SJSA1 (cell line): Measurements from ENCODE around the gene MTMR3. TPM values are rescaled to one million over a fixed set of nuclear protein-coding genes. Genes with fewer than 3 reads are reported as not detected.
"Not testable (repeated sequence)": the region's sequence is repeated elsewhere in the genome, so short reads cannot be mapped to it uniquely, and the experiment has no call there.

Experiments
- DNase-seq, 2 experiments: peaks; one replicate each; pipeline ENCODE4 v3.0.0-alpha.2; 2015 to 2020; ENCODE audit warnings: low spot score in 2 of 2, low read depth in 1 of 2
- H3K27ac ChIP-seq: fragments of 250-450 bp; sonication (Bioruptor Pico); 2 replicates; pipeline ENCODE4 v1.5.1; 2020; ENCODE audit warnings: mild to moderate bottlenecking, moderate library complexity
- H3K27me3 ChIP-seq: fragments of 250-450 bp; sonication (Bioruptor Pico); replicated peaks from 2 replicates; pipeline ENCODE4 v1.5.1; 2020; ENCODE audit warnings: mild to moderate bottlenecking, moderate library complexity
- H3K36me3 ChIP-seq: fragments of 250-450 bp; sonication (Bioruptor Pico); 2 replicates; pipeline ENCODE4 v1.5.1; 2020; ENCODE audit warnings: mild to moderate bottlenecking
- H3K4me1 ChIP-seq: fragments of 250-450 bp; sonication (Bioruptor Pico); replicated peaks from 2 replicates; pipeline ENCODE4 v1.6.1; 2021; ENCODE audit warnings: mild to moderate bottlenecking
- H3K4me3 ChIP-seq: fragments of 250-450 bp; sonication (Bioruptor Pico); 2 replicates; pipeline ENCODE4 v1.5.1; 2020; ENCODE audit warnings: mild to moderate bottlenecking
- H3K9me3 ChIP-seq: fragments of 250-450 bp; sonication (Bioruptor Pico); replicated peaks from 2 replicates; pipeline ENCODE4 v1.5.1; 2020; ENCODE audit warnings: mild to moderate bottlenecking
- total RNA-seq: library from RNA; depleted of rRNA; stranded (reverse); fragments of >200 nt; shearing (Covaris generic); gene quantifications from 2 replicates; pipeline ENCODE4 v1.2.3, GENCODE V29; 2014

The MTMR3 gene
- total RNA-seq, 1 experiment from 2014 or later: 26.4 TPM

DNA sequence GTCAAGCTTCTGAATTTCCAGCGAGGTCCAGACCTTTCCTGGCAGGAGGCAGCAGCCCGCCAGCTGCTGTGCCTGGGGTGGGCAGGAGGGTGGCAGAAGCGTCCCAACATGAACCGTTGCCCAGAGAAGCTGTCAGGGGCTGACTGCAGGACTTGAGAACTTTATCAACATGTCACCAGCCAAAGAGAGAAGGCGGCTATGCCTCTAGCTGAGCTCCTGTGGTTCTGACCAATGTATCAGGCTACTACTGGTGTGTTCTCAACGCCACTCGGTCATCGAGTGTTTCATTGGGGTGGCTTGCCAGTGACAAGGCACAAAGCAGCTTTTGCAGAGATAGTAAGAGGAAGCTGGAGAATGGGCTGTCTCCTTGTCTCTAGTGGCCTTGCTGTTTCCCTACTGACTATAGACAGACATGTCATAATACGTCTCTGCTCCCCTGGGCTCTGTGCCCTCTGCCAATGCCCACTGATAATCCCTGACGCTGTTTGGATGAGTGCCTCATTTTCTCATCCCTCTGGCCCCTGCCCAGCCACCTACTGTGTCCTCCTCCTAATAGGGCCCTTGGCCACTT lies 27.3 kb upstream of the MTMR3 start:
- DNase-seq: no peak
- no peaks in the 10 kb centered on the region for H3K9me3 ChIP-seq
- no peak overlapping the region for H3K27ac ChIP-seq
- H3K4me1 ChIP-seq: peaks cover 13% of the 10 kb centered on the region
- no peaks in the 10 kb centered on the region for H3K27me3 ChIP-seq
- H3K36me3 ChIP-seq: no peaks in the 10 kb centered on the region
- no peak overlapping the region for H3K4me3 ChIP-seq

DNA sequence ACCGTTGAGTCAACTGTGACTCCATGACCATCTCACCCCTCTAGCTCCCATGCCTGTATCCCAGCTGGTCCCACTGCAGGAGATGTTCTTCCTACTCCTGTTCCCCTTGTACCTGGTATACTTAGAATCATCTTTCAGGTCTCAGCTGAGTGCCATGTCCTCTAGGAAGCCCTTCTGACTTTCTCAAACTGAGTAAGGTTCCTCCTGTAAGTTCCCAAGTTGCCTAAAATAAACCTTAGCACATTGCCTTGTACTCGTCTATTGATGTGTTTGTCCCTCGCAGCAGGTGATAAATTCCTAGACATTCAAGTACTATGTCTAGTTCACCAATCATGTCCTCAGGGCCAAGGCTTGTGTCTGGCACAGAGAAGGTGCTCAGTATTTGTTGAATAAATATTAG lies 26.5 kb upstream of the MTMR3 start:
- no peaks in the 10 kb centered on the region for H3K27me3 ChIP-seq
- no peak overlapping the region for H3K27ac ChIP-seq
- no peak for DNase-seq
- H3K4me3 ChIP-seq: no peak overlapping the region
- H3K9me3 ChIP-seq: no peaks in the 10 kb centered on the region
- no peaks in the 10 kb centered on the region for H3K36me3 ChIP-seq
- peaks cover 13% of the 10 kb centered on the region for H3K4me1 ChIP-seq

DNA sequence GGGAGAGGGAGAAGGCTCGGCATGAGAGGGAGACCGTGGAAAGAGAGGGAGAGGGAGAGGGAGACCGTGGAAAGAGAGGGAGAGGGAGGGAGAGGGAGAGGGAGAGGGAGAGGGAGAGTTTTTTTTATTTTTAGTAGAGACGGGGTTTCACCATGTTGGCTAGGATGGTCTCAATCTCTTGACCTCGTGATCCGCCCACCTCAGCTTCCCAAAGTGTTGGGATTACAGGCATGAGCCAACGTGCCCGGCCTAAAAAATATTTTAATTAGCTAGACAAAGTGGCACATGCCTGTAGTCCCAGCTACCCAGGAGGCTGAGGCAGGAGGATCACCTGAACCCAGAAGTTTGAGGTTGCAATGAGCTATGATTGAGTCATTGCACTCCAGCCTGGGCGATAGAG lies 23.9 kb upstream of the MTMR3 start:
- not testable (repeated sequence) for H3K9me3 ChIP-seq, H3K27me3 ChIP-seq, H3K27ac ChIP-seq, H3K4me1 ChIP-seq, DNase-seq, H3K4me3 ChIP-seq, H3K36me3 ChIP-seq

DNA sequence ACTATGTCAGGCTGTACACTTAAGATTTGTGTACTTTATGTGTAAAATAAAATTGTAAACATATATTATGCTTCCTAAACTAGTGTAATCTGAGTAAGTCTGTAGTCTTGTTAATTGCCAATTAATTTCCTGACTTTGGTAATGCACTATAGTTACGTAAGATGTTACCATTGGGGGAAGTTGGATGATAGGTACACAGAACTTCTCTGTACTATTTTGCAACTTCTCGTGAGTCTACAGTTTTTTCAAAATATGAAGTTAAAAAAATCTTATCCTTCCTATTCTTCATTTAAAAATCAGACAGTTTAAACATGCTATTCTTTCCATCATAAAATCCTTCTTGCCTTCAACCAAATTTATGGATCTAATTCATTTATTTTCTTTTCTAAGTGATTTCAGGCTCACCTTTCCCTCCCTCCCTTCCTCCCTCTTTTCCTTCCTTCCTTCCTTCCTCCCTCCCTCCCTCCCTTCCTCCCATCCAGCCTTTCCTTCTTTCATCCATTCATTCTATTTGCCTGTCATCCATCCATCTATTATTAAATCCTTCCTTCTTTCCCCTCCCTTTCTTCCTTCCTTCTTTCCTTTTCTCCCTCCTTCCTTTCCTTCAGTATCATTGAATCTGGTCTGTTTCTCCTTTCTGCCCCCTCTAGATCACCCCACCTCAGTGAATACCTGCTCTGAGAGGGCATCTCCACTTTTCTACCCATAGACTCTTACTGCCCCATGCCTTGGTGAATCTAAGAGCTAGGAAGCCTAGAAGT lies 22.8 kb upstream of the MTMR3 start:
- no peaks in the 10 kb centered on the region for H3K36me3 ChIP-seq
- DNase-seq: no peak
- H3K4me1 ChIP-seq: no peaks in the 10 kb centered on the region
- no peak overlapping the region for H3K27ac ChIP-seq
- no peak overlapping the region for H3K4me3 ChIP-seq
- H3K27me3 ChIP-seq: no peaks in the 10 kb centered on the region
- no peaks in the 10 kb centered on the region for H3K9me3 ChIP-seq

DNA sequence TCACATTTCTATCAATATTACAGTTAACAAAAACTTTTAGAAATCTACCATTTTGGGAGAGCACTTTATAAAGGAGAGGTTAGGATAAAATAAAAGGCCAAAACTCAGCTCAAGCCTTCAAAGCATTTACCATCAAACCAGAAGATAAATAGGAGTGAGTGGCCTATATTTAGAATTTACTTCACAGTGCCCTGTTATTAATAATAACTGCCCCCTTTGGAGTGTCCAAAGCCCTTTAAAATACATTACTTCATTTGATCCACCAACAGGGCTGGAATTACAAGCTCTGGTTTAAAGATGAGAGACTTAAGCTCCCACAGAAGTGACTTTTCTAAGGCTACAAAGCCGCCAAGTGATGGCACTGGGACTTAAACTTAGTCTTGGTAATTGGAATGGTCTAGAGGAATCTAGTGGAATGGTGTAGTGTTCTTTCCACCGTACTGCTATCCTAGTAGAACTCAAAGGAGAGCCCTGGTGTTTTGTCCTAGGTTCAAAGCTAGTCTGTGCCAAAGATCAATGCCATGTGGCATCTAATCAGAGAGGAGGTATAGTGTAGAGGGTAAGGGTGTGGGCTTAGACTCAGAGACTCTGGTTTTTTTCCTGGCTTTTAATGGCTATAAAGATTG lies 21.2 kb upstream of the MTMR3 start:
- Histone ChIP-seq H3K27ac (no peak overlapping the region), H3K27me3 (no peaks in the 10 kb centered on the region), H3K9me3 (no peaks in the 10 kb centered on the region), H3K4me3 (no peak overlapping the region), H3K4me1 (no peaks in the 10 kb centered on the region), H3K36me3 (no peaks in the 10 kb centered on the region)
- DNase-seq: no peak

DNA sequence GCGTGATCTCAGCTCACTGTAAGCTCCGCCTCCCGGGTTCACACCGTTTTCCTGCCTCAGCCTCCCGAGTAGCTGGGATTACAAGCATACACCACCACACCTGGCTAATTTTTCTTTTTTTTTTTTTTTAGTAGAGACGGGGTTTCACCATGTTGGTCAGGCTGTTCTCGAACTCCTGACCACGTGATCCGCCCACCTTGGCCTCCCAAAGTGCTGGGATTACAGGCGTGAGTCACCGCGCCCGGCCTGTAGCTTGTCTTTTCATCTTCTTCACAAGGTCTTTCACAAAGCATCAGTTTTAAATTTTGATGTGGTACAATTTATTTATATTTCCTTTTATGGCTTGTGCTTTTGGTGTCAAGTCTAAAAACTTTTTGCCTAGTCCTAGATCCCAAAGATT lies 17.4 kb upstream of the MTMR3 start:
- H3K27me3 ChIP-seq, H3K4me1 ChIP-seq, H3K9me3 ChIP-seq, H3K27ac ChIP-seq, H3K4me3 ChIP-seq, H3K36me3 ChIP-seq: not testable (repeated sequence)
- peak in 1 of 2 experiments; percentile 40 for DNase-seq

DNA sequence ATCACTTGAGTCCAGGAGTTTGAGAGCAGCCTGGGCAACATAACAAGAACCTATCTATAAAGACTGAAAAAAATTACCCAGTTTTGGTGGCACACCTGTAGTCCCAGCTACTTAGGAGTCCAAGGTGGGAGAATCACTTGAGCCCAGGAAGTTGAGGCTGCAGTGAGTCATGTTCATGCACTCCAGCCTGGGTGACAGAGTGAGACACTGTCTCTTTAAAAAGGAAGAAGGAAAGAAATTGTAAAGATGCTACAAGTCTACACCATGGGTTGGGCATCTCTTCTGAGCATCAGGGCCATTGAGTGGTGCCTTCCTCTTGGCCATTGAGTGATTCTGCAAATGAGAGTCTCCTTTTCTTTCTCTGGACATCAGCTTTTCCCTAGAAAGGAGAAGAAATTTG lies 15.7 kb upstream of the MTMR3 start:
- peak in 1 of 2 experiments; percentile 15 for DNase-seq
- H3K27me3 ChIP-seq: no peaks in the 10 kb centered on the region
- H3K27ac ChIP-seq: no peak overlapping the region
- no peak overlapping the region for H3K4me3 ChIP-seq
- H3K36me3 ChIP-seq: no peaks in the 10 kb centered on the region
- H3K4me1 ChIP-seq: no peaks in the 10 kb centered on the region
- no peaks in the 10 kb centered on the region for H3K9me3 ChIP-seq

DNA sequence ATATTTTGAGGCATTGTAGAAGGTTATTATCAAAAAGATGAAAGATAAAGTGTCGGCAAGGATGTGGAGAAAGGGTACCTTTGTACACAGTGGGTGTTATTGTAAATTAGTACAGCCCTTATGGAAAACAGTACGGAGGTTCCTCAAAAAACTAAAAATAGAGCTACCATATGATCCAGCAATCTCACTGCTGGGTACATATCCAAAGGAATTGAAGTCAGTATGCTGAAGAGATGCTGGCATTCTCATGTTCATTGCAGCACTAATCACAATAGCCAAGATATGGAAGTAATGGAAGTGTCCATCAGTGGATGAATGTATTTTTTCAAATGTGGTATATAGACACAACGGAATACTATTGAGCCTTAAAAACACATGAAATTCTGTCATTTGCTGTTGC lies 15.1 kb upstream of the MTMR3 start:
- no peaks in the 10 kb centered on the region for H3K4me1 ChIP-seq
- H3K4me3 ChIP-seq: no peak overlapping the region
- H3K9me3 ChIP-seq: no peaks in the 10 kb centered on the region
- no peaks in the 10 kb centered on the region for H3K36me3 ChIP-seq
- no peaks in the 10 kb centered on the region for H3K27me3 ChIP-seq
- no peak for DNase-seq
- H3K27ac ChIP-seq: no peak overlapping the region

DNA sequence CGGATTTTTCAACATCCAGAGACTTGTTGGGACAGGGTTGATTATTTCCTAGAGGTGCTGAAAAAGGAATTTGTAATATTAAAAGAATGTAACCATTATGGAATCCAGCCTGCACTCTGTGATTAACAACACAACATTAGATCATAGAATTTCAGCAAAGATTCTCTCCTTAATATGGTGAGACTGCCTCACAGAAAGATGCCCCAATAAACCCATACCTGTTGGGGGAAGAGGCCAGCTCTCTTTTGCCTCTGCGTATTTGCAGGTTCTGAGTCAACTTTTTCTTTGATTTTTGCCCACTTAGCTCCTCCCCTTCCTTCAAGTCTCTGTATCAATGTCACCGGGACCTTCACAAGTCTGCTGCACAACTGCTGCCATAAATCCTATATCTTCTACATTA lies 12.4 kb upstream of the MTMR3 start:
- Histone ChIP-seq H3K27me3 (no peaks in the 10 kb centered on the region), H3K36me3 (no peaks in the 10 kb centered on the region), H3K27ac (no peak overlapping the region), H3K4me1 (no peaks in the 10 kb centered on the region), H3K9me3 (no peaks in the 10 kb centered on the region), H3K4me3 (no peak overlapping the region)
- DNase-seq: no peak

DNA sequence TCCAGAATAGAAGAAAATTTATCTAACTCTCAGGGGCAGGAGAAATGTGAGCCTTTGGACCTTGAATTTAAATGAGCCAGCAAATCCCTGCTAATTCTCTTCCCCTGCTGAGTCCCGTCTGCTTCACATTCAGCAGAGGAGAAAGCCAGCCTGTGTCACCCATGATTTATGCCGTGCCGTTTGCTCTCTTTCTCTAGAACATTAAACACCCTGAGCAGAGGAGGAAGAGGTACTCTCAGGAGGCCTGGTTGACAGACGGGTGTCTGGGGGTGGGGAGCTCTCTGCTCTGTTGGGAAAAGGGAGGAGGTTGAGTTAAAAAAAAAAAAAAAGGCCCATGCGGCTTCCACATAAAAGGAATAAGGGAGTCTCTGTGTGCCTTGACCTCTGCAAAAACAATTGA lies 11.3 kb upstream of the MTMR3 start:
- no peaks in the 10 kb centered on the region for H3K36me3 ChIP-seq
- H3K27ac ChIP-seq: no peak overlapping the region
- no peaks in the 10 kb centered on the region for H3K27me3 ChIP-seq
- no peak overlapping the region for H3K4me3 ChIP-seq
- H3K4me1 ChIP-seq: no peaks in the 10 kb centered on the region
- H3K9me3 ChIP-seq: no peaks in the 10 kb centered on the region
- peak in 1 of 2 experiments; percentile 20 for DNase-seq

DNA sequence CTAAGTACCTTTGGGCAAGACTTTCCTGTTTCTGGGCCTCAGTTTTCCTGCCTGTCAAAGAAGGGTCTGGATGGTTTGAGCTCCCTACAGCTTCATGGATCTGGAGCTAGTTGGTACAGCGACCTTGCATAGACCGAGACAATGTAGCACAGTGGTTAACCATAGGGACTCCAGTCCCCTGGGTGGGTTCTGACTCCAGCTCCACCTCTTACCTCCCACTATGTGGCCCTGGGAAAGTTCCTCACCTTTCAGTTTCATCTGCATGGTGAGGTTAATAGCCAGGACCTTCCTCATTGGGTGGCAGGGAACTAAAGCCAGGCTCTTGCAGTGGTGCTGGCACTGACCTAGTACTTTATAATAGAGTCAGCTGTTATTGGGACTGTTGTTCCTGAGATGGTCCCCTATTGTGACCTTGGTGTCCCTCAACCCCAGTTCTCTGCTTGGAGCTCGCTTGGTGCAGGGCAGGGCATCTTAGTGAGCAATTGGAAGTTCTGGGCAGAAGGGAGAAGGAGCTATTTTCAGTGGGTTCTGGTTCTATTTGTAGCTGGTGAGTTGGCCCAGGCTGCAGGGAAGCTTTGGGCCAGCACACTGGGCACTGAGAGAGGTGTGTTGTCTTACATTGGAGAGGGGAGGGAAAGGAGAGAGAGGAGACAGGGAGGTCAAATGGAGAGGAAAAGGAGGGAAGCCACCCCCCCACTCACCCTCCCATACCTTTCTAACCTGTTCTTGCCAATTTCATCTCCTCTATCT lies 10.7 kb upstream of the MTMR3 start:
- peak in 1 of 2 experiments; percentile 12 for DNase-seq
- no peaks in the 10 kb centered on the region for H3K4me1 ChIP-seq
- no peak overlapping the region for H3K27ac ChIP-seq
- H3K36me3 ChIP-seq: no peaks in the 10 kb centered on the region
- no peaks in the 10 kb centered on the region for H3K9me3 ChIP-seq
- H3K27me3 ChIP-seq: no peaks in the 10 kb centered on the region
- no peak overlapping the region for H3K4me3 ChIP-seq

DNA sequence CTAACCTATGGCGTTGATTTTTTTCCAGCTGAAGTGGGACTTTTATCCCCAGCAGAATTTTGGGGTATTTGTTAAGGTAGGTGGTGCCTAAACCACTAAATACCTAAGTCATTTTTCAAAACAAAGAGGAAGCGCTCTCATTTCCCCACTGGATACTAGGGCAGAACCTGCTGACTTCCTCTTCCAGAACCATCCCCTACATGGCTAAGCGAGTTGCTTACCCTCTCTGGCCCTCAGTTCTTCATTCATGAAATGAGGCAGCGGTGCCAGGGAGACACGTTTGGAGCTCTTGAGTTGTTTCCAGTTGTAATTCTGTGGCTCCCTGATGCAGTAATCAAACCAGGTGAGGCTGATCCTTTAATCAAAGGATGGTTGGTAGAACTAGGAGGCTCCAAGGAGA lies 10.0 kb upstream of the MTMR3 start:
- H3K27ac ChIP-seq: no peak overlapping the region

DNA sequence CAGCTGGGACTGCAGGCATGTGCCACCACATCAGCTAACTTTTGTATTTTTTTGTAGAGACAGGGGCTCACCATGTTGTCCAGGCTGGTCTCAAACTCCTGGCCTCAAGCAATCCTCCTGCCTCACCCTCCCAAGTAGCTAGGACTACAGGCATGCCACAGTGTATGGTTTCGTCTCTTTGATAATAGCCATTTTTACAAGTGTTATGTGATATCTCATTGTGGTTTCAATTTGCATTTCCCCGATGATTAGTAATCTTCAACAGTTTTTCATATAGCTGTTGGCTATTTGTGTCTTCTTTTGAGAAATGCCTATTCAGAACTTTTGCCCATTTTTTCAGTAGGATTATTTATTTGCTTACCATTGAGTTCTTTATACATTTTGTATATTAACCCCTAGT lies 9.0 kb upstream of the MTMR3 start:
- H3K4me3 ChIP-seq: no peak overlapping the region
- no peaks in the 10 kb centered on the region for H3K36me3 ChIP-seq
- H3K27ac ChIP-seq: no peak overlapping the region
- H3K4me1 ChIP-seq: no peaks in the 10 kb centered on the region
- DNase-seq: peak in 1 of 2 experiments; percentile 8
- H3K27me3 ChIP-seq: no peaks in the 10 kb centered on the region
- H3K9me3 ChIP-seq: no peaks in the 10 kb centered on the region

More for the DNA sequence above, 10.0 kb upstream of the MTMR3 start:
- Histone ChIP-seq H3K4me3 (no peak overlapping the region), H3K4me1 (no peaks in the 10 kb centered on the region), H3K9me3 (no peaks in the 10 kb centered on the region), H3K36me3 (no peaks in the 10 kb centered on the region), H3K27me3 (no peaks in the 10 kb centered on the region)
- peak in 1 of 2 experiments; percentile 21 for DNase-seq

DNA sequence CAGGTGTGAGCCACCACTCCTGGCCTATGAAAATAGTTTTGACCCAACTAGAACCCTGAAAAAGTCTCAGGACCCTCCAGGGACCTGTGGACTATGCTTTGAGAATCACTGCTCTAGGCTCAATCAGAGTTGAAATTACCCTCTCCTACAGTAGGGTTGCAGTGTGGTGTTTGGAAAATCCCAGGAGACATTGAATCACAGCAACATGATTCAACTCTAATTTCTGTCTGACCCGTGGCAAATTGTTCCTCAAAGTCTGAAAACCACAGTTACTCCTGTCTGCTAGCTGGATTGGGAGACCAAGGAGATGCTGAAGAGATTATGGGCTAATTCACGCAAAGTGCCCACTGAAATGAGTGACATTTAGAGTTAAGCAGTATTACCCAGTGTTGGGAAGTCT lies 5.4 kb upstream of the MTMR3 start:
- H3K4me1 ChIP-seq: no peaks in the 10 kb centered on the region
- H3K9me3 ChIP-seq: no peaks in the 10 kb centered on the region
- DNase-seq: no peak
- H3K4me3 ChIP-seq: no peak overlapping the region
- H3K27me3 ChIP-seq: no peaks in the 10 kb centered on the region
- no peaks in the 10 kb centered on the region for H3K36me3 ChIP-seq
- no peak overlapping the region for H3K27ac ChIP-seq
